ENCODE results near the gene GPAT2.
"Not testable (repeated sequence)": the region's sequence is repeated elsewhere in the genome, so short reads cannot be mapped to it uniquely, and the experiment has no call there.

Gene GPAT2

GRCh38 chr2:96062483-96062882, 27.8 kb upstream of the GPAT2 start:
- not testable (repeated sequence) for H3K27ac ChIP-seq (ENCODE audit: low read length)

DNA sequence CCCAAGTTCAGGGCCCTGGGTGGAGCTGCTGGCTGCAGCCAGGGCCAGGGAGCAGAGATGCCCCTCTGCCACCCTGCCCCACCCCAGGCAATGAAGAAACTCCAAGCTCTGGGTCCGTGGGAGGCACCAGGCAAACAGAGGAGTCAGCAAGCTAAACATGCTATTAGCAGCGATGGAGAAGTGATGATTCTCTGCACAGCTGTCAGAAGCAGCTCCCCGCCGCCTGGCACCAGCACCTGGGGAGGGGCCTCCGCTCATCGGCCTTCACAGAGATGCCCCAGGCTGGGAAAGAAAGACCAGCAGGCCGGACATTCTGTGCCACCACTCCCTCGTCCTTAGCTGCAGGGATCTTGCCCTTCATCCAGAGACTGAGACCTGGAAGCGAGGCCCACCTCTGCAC, 27.2 kb upstream of the GPAT2 start:
- H3K4me1 ChIP-seq (ENCODE audit: control insufficient read depth, low read depth, low read length); H3K27ac ChIP-seq (ENCODE audit: low read length); H3K36me3 ChIP-seq (ENCODE audit: control insufficient read depth, low read depth, low read length); H3K4me3 ChIP-seq (ENCODE audit: low read length); H3K9me3 ChIP-seq (ENCODE audit: control insufficient read depth, low read depth, low read length); H3K27me3 ChIP-seq (ENCODE audit: control insufficient read depth, insufficient read depth, low read length); H3K9ac ChIP-seq (ENCODE audit: low read length): not testable (repeated sequence)

More at GRCh38 chr2:96062483-96062882, 27.8 kb upstream of the GPAT2 start:
- not testable (repeated sequence) for H3K4me1 ChIP-seq (ENCODE audit: control insufficient read depth, low read depth, low read length); H3K9ac ChIP-seq (ENCODE audit: low read length); H3K36me3 ChIP-seq (ENCODE audit: control insufficient read depth, low read depth, low read length); H3K9me3 ChIP-seq (ENCODE audit: control insufficient read depth, low read depth, low read length); H3K4me3 ChIP-seq (ENCODE audit: low read length); H3K27me3 ChIP-seq (ENCODE audit: control insufficient read depth, insufficient read depth, low read length)

DNA sequence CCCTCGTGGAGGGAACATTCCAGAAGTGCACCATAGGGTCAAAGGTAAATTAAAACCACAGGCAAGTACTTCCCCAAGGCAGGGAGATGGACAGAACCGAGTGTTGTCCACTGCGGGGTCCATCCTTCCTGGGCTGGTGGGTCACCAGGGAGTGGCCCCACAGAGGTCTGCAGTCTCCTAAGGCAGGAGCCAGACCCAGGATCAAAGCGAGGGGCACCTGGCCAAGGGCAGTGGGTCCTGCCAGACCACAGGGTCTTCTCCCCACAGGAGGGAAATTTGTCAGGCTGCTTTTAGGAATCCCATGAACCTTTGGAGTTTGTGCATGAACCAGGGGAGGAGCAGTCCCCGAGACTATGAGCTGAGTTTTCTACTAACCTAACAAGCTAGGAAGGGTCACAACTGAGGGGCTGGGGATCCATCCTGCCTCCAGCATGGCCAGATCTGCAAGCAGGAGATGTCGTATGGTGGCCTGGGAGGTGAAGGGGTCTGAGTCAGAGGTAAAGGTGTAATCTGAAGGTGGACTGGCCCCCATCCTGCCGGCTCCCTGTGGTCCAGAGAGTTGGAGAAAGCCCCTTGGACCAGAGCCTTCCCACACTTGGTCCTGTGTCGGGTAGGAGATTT, 26.6 kb upstream of the GPAT2 start:
- not testable (repeated sequence) for H3K36me3 ChIP-seq (ENCODE audit: control insufficient read depth, low read depth, low read length); H3K9me3 ChIP-seq (ENCODE audit: control insufficient read depth, low read depth, low read length); H3K27ac ChIP-seq (ENCODE audit: low read length); H3K9ac ChIP-seq (ENCODE audit: low read length); H3K4me3 ChIP-seq (ENCODE audit: low read length); H3K4me1 ChIP-seq (ENCODE audit: control insufficient read depth, low read depth, low read length); H3K27me3 ChIP-seq (ENCODE audit: control insufficient read depth, insufficient read depth, low read length)

DNA sequence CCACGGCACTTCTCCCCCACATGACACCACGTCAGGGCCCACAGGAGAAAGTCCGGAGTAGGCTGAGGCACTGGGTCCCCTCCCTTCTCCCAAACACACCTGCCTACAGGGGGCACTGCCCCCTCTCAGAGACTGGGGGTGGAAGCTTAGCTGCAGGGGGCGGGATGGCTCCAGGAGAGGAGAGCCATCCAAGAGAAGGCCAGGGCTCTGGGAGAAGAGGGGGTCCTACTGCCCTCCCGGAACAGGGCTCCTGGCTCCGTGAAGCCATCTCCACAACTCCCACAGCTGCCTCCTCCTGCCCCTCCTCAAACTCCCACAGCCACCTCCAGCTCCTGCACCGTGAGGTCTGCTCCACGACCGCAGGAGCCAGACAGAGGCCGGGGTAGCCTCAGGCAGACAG, 25.6 kb upstream of the GPAT2 start:
- H3K36me3 ChIP-seq (ENCODE audit: control insufficient read depth, low read depth, low read length); H3K4me1 ChIP-seq (ENCODE audit: control insufficient read depth, low read depth, low read length); H3K27me3 ChIP-seq (ENCODE audit: control insufficient read depth, insufficient read depth, low read length); H3K4me3 ChIP-seq (ENCODE audit: low read length); H3K27ac ChIP-seq (ENCODE audit: low read length); H3K9me3 ChIP-seq (ENCODE audit: control insufficient read depth, low read depth, low read length); H3K9ac ChIP-seq (ENCODE audit: low read length): not testable (repeated sequence)

- not testable (repeated sequence) for H3K27ac ChIP-seq (ENCODE audit: low read length); H3K9ac ChIP-seq (ENCODE audit: low read length)
These were observed 24.7 kb upstream of the GPAT2 start for GRCh38 chr2:96059443-96059842.

DNA sequence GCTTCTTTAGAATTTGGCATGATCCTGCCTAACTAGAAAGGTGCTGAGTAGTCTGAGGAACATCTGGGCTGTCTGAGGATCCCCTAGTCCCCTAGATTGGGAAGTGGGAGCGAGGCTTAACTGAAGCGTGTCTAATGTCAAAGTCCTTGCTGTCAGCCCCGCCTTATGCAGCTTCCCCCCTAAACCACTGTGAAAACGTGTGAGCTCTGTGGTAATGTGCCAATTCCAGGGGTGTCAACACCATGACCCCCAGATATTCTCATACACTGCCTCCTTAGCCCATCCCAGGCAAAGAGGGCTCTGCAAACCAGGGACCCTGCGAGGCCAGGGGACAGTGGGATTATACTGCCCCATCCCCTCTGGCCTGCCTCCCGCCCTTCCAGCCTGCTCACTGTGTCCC, 21.1 kb upstream of the GPAT2 start:
- not testable (repeated sequence) for H3K9me3 ChIP-seq (ENCODE audit: control insufficient read depth, low read depth, low read length); H3K4me3 ChIP-seq (ENCODE audit: low read length); H3K27ac ChIP-seq (ENCODE audit: low read length); H3K36me3 ChIP-seq (ENCODE audit: control insufficient read depth, low read depth, low read length); H3K27me3 ChIP-seq (ENCODE audit: control insufficient read depth, insufficient read depth, low read length); H3K4me1 ChIP-seq (ENCODE audit: control insufficient read depth, low read depth, low read length); H3K9ac ChIP-seq (ENCODE audit: low read length)

More at GRCh38 chr2:96059443-96059842, 24.7 kb upstream of the GPAT2 start:
- not testable (repeated sequence) for H3K36me3 ChIP-seq (ENCODE audit: control insufficient read depth, low read depth, low read length); H3K9me3 ChIP-seq (ENCODE audit: control insufficient read depth, low read depth, low read length); H3K27me3 ChIP-seq (ENCODE audit: control insufficient read depth, insufficient read depth, low read length); H3K4me3 ChIP-seq (ENCODE audit: low read length); H3K4me1 ChIP-seq (ENCODE audit: control insufficient read depth, low read depth, low read length)

- H3K9ac ChIP-seq (ENCODE audit: low read length); H3K4me3 ChIP-seq (ENCODE audit: low read length); H3K27ac ChIP-seq (ENCODE audit: low read length); H3K27me3 ChIP-seq (ENCODE audit: control insufficient read depth, insufficient read depth, low read length); H3K4me1 ChIP-seq (ENCODE audit: control insufficient read depth, low read depth, low read length); H3K36me3 ChIP-seq (ENCODE audit: control insufficient read depth, low read depth, low read length); H3K9me3 ChIP-seq (ENCODE audit: control insufficient read depth, low read depth, low read length): not testable (repeated sequence)
These were observed 19.8 kb upstream of the GPAT2 start for GRCh38 chr2:96054537-96054936.

DNA sequence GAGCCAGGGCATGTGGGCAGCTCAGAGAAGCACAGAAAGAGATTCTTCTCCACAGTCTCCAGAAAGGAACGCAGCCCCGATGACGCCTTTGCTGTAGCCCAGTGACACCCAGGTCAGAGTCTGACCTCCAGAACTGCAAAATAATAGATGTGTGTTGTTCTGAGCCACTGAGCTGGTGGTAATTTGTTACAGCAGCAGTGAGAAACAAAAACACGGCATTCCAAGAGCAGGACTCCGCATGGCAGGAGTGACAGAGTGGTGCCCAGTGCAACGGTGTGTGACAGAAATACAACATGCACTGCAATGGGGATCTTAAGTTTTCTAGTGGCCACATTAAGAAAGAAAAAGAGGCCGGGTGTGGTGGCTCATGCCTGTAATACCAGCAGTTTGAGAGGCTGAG, 18.7 kb upstream of the GPAT2 start:
- H3K9ac ChIP-seq (ENCODE audit: low read length); H3K4me3 ChIP-seq (ENCODE audit: low read length); H3K36me3 ChIP-seq (ENCODE audit: control insufficient read depth, low read depth, low read length); H3K27me3 ChIP-seq (ENCODE audit: control insufficient read depth, insufficient read depth, low read length); H3K27ac ChIP-seq (ENCODE audit: low read length); H3K9me3 ChIP-seq (ENCODE audit: control insufficient read depth, low read depth, low read length); H3K4me1 ChIP-seq (ENCODE audit: control insufficient read depth, low read depth, low read length): not testable (repeated sequence)

- H3K9me3 ChIP-seq (ENCODE audit: control insufficient read depth, low read depth, low read length); H3K36me3 ChIP-seq (ENCODE audit: control insufficient read depth, low read depth, low read length); H3K4me3 ChIP-seq (ENCODE audit: low read length): not testable (repeated sequence)
These were observed 17.9 kb upstream of the GPAT2 start for GRCh38 chr2:96052632-96053031.

DNA sequence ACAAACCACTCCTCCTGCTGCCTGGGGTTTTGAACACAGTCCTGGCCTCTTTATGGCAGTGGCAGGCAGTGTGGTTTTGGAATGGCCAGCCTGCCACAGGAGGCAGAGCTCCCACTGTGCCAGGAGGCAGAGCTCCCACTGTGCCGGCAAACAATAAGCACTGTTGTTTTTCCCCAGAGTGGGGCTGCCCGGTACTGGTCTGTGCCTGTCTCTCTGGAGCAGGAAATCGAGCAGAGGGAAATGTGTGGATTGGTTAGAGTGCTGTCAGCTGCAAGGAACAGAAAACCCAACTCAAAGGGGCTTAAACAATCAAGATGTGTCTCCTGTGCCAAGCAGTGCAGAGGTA, 15.2 kb upstream of the GPAT2 start:
- H3K9me3 ChIP-seq (ENCODE audit: control insufficient read depth, low read depth, low read length); H3K4me1 ChIP-seq (ENCODE audit: control insufficient read depth, low read depth, low read length); H3K36me3 ChIP-seq (ENCODE audit: control insufficient read depth, low read depth, low read length); H3K27me3 ChIP-seq (ENCODE audit: control insufficient read depth, insufficient read depth, low read length); H3K9ac ChIP-seq (ENCODE audit: low read length); H3K27ac ChIP-seq (ENCODE audit: low read length); H3K4me3 ChIP-seq (ENCODE audit: low read length): not testable (repeated sequence)

More at GRCh38 chr2:96052632-96053031, 17.9 kb upstream of the GPAT2 start:
- H3K9ac ChIP-seq (ENCODE audit: low read length); H3K27ac ChIP-seq (ENCODE audit: low read length); H3K4me1 ChIP-seq (ENCODE audit: control insufficient read depth, low read depth, low read length); H3K27me3 ChIP-seq (ENCODE audit: control insufficient read depth, insufficient read depth, low read length): not testable (repeated sequence)

GRCh38 chr2:96049049-96049916, 14.6 kb upstream of the GPAT2 start:
- H3K4me3 ChIP-seq (ENCODE audit: low read length); H3K9ac ChIP-seq (ENCODE audit: low read length); H3K4me1 ChIP-seq (ENCODE audit: control insufficient read depth, low read depth, low read length); H3K36me3 ChIP-seq (ENCODE audit: control insufficient read depth, low read depth, low read length); H3K27me3 ChIP-seq (ENCODE audit: control insufficient read depth, insufficient read depth, low read length); H3K9me3 ChIP-seq (ENCODE audit: control insufficient read depth, low read depth, low read length); H3K27ac ChIP-seq (ENCODE audit: low read length): not testable (repeated sequence)

DNA sequence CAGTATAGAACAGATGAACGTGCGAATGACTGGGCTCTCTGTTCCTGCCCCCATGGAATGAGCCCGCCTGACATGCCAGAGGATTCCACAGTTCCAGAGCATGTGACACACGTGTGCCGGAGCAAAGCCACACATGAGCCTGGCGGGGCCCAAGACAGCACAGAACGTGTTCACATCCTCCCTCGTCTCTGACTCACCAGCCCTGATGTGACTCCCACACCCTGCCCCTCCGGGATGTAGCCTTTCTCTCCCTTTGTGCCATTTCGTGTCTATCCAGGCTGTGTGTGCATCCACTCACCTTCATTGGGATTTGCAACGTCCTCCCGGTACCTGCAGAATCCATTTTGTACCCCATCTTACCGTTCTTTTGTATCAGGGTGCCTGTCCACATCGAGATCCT, 838 bp upstream of the GPAT2 start:
- H3K9me3 ChIP-seq (ENCODE audit: control insufficient read depth, low read depth, low read length); H3K4me1 ChIP-seq (ENCODE audit: control insufficient read depth, low read depth, low read length); H3K36me3 ChIP-seq (ENCODE audit: control insufficient read depth, low read depth, low read length); H3K4me3 ChIP-seq (ENCODE audit: low read length); H3K27ac ChIP-seq (ENCODE audit: low read length); H3K9ac ChIP-seq (ENCODE audit: low read length); H3K27me3 ChIP-seq (ENCODE audit: control insufficient read depth, insufficient read depth, low read length): not testable (repeated sequence)
